ENCODE data around the gene SAMD14. TPM values are rescaled to one million over a fixed set of nuclear protein-coding genes. Genes with fewer than 3 reads are reported as not detected.

The SAMD14 gene
- total and polyA plus RNA-seq, 10 of the 15 experiments (the other 5 are each of a cell fraction or from before 2014, with no cell fraction given): 0.06 to 1.7 (median 0.25) TPM; not detected in 3

DNA sequence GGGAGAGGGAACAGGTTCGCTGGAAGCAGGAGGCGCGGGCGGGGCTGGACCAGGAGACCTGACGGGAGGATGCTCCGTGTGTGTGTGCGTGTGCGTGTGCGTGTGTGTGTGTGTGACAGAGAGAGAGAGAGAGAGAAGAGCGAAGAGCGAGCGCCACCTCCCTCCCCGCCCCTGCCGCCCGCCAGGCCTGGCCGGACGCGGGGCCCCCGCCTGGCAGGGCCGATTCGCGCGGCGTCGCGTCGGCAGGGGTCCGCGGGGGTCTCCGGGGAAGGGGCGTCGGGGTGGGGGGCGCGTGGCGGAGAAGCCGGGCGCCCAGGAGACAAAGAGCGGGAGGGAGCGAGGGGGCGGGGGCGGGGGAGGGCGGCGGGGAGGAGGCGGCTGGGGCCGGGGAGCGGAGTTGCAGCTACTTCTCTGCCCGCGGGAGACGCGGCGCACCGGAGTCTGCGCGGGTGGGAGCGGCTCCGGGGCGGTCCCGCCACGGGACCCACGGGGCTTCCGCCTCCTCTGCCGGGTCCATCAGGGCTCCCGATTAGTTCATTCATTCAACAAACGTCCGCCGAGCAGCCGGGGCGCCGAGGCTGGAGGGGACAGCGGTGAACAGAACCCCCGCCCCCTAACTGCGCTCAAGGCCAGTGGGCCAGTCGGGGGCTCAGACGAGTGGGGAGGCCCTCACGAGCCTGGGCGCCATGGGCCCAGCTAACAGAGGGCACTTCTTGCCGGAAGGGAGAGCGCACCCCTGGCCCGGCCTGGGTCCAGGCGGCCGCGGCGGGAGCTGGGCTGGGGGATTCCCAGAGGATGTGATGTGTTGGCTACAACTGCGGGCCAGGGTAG, at the start of gene SAMD14 (continued):
- TF ChIP-seq, protein P1, sequence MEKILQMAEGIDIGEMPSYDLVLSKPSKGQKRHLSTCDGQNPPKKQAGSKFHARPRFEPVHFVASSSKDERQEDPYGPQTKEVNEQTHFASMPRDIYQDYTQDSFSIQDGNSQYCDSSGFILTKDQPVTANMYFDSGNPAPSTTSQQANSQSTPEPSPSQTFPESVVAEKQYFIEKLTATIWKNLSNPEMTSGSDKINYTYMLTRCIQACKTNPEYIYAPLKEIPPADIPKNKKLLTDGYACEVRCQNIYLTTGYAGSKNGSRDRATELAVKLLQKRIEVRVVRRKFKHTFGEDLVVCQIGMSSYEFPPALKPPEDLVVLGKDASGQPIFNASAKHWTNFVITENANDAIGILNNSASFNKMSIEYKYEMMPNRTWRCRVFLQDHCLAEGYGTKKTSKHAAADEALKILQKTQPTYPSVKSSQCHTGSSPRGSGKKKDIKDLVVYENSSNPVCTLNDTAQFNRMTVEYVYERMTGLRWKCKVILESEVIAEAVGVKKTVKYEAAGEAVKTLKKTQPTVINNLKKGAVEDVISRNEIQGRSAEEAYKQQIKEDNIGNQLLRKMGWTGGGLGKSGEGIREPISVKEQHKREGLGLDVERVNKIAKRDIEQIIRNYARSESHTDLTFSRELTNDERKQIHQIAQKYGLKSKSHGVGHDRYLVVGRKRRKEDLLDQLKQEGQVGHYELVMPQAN (conservative IDR thresholded peaks at IDR 0.05): peak; percentile 56
- TF ChIP-seq RUNX3 (IDR thresholded peaks at IDR 0.05; ENCODE audit: low read length) (no peak), CBX3 (IDR thresholded peaks at IDR 0.05; ENCODE audit: borderline replicate concordance, low read depth) (no peak), GATAD2B (conservative IDR thresholded peaks at IDR 0.05; ENCODE audit: low read depth) (0 out of 2 replicates have a peak, but pooled peaks have one; percentile 58), LARP7 (IDR thresholded peaks at IDR 0.05) (peak; percentile 50; the same call in 1 of the 2 replicates)
- TF ChIP-seq, protein P2, sequence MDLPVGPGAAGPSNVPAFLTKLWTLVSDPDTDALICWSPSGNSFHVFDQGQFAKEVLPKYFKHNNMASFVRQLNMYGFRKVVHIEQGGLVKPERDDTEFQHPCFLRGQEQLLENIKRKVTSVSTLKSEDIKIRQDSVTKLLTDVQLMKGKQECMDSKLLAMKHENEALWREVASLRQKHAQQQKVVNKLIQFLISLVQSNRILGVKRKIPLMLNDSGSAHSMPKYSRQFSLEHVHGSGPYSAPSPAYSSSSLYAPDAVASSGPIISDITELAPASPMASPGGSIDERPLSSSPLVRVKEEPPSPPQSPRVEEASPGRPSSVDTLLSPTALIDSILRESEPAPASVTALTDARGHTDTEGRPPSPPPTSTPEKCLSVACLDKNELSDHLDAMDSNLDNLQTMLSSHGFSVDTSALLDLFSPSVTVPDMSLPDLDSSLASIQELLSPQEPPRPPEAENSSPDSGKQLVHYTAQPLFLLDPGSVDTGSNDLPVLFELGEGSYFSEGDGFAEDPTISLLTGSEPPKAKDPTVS (IDR thresholded peaks at IDR 0.05; ENCODE audit: low read depth, low read length): no peak

Data from GM12878 (cell line).